HG03520 (cell line): ENCODE measurements around the gene LNX1.

Experiments
- ATAC-seq: cut with Tn5 transposase; IDR thresholded peaks from one replicate; pipeline ENCODE4 v1.9.1; 2021; ENCODE audit warnings: mild to moderate bottlenecking, moderate library complexity; ENCODE audit not compliant: unreplicated experiment

Gene LNX1

DNA sequence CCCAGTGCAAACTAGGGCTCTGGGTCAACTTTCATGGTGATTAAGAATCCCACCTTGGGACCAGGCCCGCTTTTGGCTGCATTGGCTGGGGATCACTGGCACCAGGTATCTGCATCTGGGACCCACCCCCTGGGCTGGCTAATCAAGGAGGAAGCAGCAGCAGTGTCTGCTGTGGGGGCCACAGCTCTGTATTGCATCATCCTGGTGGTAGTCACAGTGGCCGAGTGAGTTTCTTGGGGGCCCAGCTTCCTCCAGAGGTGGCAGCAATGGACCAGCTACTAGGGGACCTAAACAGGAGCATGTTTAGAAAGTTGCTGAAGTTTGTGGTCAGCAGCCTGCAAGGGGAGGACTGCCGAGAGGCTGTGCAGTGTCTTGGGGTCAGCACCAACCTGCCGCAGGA, 15.7 kb downstream of the LNX1 start:
- ATAC-seq = no peak

DNA sequence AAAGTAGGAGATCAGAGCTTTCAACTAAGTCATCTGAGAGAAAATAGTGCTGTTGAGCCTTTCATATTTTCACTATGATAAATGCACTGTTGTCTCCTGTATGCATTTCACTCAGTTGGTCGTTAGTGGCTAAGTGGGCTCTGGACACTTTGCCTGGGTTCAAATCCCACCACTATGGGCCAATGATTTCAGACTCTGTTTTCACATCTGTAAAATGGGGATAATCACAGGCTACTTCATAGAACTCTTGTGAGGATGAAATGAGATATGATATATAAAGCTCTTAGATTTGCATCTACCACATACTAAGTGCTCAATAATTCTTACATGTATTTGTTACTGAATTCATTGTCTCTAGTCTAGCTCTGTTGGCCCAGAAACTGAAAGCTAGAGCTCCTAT, 16.8 kb downstream of the LNX1 start:
- no peak for ATAC-seq

DNA sequence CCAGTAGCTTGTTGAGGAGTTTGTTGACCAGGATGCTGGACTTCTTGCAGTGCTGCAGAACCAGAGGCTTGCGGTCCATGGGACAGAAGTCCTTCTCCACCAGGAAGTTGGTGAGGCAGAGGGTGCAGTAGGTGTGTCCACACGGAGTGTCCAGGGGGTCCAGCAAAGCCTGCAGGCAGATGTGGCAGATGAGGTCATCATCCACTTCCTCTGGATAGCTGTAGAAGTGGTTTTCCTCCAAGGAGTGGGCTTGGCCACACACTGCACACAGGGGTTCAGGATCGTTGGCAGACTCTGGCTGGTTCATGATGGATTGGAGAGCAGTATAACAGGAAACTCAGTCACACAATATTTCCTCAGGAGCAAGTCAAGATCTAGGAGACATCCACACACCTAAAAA, 17.6 kb downstream of the LNX1 start:
- ATAC-seq = no peak

DNA sequence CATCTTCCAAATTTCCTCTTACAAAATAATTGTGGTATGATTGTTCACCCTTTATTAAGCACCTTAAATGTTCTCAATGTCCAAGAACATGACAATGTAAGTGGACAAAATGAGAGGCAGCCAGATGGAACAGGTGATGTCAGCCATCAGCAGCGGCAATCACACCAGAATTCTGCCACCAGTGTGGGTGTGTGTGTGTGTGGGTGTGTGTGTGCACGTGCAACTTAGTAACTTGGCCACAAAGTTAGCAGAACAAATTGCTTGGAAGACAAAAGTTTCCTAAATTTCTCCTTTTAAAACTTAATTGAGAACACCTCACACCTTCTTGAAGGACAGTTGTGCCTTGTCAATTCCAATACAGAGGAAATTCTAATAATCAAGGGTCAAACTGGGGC, 18.7 kb downstream of the LNX1 start:
- ATAC-seq = no peak

DNA sequence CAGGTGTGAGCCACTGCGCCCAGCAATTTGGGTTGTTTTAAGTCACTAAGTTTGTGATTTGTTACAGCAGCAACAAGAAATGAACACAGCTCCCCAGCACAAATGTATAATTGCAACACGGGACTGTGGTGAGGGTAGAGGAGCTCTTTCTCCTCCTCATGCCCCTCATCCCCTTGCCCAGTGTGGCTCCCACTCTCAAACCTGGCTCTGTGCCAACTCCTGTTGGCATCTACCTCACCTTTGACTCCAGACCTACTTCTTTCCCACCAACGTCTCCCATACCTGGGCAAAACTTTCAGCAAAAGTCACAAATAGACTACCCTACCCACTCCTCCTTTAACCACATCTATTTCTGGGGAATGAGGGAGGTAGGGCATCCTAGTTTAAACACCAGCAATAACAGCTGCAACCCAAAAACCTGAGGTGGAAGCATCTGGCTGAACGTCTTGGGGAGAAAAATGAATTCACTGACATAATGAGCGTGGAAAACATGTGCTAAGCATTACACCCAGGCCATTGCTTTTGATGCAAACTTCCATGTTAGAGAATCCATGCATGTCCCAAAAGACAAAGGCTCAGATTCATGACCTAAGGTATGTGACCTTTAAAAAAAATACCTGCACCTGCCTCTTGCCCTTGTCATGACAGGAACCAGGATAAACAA, 19.2 kb downstream of the LNX1 start:
- ATAC-seq = no peak

DNA sequence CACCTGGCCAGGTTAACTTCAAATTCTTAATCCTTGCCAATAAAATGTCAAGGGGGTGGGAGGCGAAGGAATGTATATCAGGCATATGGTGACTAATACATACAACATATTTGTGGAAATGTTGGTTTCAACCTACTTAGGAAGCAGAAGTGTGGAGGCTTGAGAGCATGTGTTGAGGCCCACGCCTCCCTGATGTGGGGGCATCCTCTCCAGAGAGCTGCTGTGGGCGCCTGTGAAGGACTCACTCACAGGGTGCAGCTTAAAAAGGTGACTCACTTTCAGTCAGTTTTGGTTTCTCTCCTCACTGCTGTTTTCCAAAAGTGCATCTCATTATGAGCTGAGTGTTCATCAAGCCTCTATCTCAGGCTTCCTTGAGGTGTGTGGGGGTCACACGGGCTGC, 27.5 kb downstream of the LNX1 start:
- ATAC-seq = peak; percentile 61

DNA sequence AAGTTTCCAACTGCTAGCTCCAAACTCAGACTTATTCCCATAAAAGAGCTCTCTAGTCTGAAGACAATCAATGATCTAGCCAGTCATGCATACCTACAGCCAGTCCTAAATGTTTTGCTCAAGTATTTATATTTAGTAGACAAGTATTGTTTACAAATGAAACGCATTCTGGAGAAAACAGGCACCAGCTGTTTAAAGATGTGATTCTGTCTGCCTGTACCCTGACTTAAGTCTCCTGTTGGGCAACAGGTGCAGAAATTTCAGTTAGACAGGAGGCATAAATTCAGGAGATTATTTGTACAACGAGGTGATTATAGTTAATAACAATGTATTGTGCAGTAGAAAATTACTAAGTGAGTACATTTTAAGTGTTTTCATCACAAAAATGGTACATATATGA, 28.9 kb downstream of the LNX1 start:
- no peak for ATAC-seq

DNA sequence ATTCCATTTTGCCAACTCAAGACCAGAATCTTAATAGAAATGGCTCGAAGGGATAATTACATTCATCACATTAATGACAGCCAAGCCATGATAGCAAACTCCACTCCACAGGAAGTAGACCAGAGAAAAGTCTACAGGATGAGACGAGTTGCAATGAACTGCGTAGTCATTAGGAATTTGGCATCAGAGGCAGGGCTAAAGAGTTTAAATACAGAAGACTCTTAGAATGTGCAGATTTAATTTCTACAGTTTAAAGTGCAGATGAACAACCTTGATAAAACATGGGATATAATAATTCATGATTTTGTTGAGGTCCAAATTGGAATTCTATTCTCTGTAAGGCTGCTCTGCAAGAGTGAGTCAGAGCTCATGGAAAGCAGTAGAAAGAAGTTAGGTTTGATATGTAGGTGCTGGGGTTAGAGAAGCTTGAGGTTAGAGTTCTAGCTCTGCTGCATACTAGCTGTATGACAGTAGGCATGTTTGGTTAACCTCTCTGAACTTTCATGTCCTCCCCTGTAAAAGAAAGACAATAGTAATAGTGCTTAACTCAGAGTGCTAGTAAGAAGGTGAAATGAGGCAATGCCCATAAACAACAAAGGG, 32.2 kb downstream of the LNX1 start:
- ATAC-seq = no peak

DNA sequence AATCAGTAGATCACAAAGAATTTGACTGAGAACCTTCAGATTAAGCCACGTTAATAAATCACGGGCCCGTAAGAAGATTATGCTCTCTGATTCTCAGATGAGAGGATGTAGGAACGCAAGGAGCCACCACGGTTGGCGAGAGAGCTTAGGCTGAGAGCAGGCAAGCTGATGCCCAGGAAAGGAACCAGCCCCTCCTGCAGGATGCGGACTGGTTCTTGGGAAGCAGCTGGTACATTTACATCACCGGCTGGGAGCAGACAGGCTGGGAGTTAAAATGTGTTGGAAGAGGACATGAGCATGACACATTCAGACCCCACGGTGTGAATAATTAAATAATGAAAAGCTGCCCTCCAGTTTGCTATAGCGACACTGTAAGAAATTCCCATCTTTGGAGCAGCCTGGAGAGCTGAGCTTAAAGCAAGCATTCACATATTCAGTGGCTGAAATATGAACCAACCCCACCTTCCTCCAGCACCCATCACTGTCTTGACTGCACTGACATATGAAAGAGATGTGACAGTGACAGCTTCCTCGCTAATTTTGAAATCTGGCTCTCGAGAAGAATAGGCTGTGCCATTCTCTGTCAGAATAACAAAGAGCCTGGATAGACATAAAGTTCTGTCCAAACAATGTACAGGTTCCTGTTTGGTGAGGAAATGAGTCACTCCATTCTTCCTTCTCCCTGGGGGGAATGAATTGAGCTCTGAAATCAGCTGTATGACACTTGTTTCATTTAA, 33.1 kb downstream of the LNX1 start:
- no peak for ATAC-seq

DNA sequence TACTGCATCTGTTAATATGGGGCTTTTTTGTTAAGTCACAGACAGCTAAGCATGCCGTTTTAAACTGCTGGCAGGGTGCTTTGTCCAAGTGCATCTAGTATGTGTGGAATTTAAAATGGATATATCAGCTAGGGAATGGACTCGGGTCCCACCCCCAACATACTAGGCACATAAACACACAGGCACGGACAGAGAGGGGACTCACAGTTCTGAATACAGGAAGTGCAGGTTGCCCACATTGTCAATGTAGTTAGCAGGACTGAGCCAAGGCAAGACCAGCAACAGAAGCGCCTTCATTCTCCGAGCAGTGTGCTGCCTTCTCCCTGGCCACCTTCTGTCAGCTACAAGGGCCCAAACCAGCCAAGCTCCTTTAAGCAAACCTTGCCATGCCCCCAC, 33.6 kb downstream of the LNX1 start:
- no peak for ATAC-seq

DNA sequence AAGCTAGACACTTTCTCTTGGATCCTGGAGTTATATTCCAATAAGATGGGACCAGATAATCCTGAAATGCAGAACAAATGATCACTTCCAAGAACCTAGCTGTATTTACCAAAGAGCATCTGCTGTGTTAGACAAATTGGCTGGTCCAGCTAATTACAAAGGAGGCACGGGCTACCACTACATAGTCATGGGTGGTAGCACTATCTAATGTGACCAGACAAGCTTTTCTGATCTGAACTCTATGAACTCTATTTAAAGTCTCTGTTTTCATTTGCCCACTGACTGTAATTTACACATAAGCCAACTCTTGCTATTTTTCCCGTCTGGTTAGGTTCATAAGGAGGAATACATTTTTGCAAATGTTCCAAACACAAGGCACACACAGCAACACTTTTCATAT, 34.6 kb downstream of the LNX1 start:
- ATAC-seq = no peak

DNA sequence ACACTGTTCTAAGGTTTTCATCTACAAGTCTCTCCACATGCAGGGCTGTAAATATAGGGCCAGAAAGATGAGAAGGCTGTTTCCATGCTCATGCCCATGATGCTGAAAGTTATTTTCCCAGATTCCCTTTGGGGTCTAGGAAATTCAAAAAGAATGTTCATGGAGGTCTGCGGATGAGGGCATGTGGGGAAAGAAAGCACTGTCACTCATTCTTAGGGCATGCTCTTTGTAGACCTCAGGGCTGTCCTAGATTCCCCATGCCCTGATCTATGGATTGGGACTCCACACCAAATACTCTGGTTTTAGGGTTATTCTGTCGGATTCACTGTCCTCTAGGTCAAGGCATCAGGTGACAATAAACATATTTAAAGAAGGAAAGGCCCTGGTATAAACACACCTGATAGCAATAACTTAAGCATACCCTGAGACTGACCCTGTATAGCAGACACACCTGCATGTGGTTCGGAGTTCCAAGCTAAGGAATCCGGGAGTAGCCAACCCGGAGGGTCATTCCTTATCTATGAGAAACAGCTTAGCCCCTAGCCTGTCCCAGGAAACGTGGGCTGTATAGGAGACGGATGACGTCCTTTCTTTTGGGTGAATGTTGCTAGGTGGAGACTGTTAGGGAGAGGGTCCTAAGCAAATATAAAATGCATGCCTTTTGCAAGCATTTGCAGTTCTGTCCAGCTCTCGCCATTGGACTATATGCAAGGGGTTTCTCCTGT, 37.6 kb downstream of the LNX1 start:
- no peak for ATAC-seq

DNA sequence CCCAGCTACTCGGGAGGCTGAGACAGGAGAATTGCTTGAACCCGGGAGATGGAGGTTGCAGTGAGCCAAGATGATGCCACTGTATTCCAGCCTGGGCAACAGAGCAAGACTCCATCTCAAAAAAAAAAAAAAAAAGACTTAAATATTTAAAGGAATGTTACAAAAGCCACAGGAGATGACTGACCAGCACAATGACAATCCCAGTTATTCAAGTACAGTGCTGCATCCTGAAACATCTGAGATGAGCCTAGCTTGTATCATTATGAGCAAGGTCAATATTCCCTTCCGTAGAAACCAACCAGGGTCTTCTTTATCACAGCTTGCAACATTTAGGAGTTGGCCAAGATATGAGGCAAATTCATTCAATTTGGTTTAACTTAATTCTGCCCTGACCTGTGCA, 38.6 kb downstream of the LNX1 start:
- ATAC-seq = no peak

DNA sequence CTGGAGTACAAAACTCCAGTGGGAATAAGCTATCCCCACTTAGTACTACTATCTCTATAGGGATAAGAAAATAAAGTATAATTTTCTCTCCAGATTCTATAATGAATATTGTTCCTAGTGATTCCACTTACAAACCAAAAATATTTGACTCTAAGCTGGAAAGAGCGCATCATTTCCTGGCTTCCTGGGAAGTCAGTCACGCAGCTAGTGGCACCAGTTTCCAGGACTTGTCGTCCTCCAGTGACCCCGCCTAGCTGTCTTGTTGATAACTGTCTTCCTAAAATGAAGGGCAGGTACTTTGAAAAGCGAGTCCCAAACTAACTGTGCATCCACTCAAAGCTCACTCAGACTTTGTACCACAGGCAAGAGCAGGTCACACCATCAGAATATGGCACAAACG, 39.3 kb downstream of the LNX1 start:
- ATAC-seq = no peak

DNA sequence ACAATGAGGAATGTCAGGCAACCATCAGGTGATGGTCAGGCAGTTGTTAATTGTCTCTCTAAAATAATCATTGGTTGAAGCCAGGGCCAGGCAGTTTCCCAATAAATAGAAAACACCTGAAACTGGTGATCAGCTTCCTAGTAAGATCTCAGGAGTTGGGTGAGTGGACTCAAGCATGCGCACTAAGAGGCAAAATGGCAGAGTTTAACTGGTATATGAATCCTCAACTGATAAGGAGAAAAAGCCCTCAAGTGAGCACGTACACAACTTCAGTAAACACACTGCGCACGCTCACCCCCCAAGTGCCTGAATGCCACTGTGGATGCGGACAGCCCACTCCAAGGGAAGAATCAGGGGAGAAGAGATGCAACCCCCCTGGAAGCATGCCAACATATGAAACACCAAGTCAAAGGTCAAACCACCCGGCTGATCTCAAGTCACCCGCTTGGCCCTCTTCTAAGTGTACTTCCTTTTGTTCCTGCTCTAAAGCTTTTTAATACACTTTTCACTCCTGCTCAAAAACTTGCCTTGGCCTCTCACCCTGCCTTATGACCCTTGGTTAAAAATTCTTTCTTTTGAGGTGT, 39.9 kb downstream of the LNX1 start:
- ATAC-seq = no peak

DNA sequence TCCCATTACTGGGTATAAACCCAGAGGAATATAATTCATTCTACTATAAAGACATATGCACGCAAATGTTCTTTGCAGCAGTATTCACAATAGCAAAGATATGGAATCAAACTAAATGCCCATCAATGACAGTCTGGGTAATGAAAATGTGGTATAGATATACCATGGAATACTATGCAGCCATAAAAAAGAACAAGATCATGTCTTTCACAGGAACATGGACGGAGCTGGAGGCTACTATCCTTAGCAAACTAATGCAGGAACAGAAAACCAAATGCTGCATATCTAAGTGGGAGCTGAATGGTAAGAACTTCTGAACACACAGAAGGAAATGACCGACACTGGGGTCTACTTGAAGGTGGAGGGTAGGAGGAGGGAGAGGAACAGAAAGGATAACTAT, 42.6 kb downstream of the LNX1 start:
- ATAC-seq = no peak

DNA sequence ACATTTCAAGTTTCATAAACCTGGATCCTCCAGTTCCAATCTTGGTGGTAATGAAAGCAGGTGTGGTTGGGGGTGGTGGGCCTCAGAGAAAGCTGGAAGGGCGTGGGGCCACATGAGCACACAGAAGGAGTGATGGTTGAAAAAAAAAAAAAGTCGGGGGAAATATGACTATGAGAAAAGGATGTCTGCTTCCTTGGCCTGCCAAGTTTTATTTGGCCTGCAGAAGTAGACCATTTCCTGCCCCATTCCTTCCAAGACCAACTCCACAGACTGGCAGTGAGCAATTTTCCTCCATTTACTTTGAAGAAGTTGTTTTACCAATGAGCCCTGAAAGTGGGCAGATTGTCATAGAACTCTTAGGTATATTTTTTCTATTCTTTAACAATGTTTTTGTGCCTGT, 43.3 kb downstream of the LNX1 start:
- no peak for ATAC-seq

DNA sequence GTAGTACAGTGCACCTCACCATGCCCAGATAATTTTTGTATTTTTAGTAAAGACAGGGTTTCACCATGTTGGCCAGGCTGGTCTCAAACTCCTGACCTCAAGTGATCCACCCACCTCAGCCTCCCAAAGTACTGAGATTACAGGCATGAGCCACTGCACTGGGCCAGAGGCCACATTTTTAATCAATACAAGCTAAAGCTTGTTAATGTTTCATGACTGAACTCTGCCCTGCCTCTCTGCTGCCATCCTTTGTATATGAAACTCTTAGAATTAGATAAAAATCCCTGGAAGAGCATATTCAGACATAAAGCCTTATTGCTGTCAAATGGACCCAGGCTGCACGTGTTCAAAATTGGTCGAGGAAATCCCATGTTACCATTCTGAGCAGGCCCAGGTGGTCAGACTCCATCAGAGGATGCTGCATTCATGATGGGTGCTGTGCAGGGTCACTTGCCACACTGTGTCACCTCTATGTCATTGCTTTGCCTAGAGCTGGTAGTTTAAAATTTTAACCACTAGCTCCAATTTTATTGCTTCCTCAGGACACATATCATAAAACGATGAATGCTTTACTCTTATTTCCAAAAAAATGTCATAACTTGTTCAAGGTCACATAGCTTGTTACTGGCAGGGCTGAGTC, 45.2 kb downstream of the LNX1 start:
- no peak for ATAC-seq

DNA sequence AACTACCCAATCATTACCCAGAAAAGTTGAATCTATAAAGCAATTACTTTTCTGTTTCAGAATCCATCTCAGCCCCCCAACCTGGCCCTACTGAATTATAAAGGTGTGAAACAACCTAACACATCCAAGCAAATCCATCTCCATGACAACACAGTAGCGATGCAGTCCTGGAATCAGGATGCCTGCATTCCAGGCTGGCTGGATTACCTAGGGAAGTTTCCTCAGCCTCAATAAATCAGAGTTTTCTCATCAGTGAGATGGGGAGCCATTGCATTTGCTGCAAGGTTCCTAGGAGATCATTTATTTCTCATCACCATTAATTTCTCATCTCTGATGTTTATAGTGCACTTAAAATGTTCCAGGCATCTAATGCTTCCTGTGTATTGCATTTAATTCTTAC, 46.0 kb downstream of the LNX1 start:
- no peak for ATAC-seq

DNA sequence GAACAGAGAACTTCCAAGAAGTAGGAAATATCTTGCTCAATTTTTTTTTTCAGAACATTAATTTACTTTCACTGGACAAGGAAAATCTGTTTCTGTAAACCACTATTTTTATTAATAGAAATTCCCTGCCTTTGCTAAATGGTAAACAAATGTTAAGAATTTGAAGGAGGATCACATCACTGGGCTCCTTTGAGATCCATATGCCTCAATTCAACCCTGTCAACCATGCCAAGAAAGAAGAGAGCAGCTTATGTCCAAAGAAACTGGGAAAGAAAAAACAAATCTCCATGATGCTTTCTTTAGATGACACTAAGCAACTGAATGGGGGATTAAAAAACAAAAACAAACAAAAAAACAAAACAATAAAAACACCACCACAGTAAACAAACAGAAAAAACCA, 47.7 kb downstream of the LNX1 start:
- ATAC-seq = no peak

DNA sequence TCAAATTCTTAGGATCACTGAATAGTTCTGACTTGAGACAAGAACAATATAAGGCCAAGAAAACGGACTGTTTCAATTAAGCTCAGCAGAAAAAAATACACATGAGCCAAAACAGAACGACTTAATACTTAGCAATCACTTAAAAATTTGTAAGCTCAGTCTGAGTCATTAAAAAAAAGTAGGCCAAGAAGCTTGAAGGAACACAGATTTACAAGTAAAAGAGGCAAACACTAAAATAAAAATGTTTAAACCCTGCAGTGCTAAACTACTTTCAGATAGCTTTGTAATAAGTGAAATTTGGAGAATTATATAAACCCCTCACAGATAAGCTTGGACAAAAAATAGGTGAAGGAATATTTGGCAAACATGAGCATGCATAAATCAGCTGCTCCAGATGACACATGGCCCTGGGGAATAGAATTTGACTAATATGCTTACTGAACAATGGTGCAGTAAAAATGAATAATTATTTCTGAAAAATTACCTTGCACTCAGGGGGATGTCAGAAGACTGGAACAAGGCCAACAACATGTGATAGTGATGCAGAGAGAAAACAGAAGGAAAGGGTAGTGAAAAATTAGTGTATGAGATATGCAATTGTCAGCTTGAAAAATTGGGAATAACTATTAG, 49.6 kb downstream of the LNX1 start:
- ATAC-seq = no peak
